IMR-90 (cell line): ENCODE results near the gene TEX35. TPM values are rescaled to one million over a fixed set of nuclear protein-coding genes. Genes with fewer than 3 reads are reported as not detected.

ENCODE experiments used
- ATAC-seq: fragments of 200-7000 bp; cut with Tn5 transposase; 2 replicates; pipeline ENCODE4 v1.9.1; 2020; ENCODE audit warnings: low read depth, mild to moderate bottlenecking, moderate library complexity
- BruUV-seq: library from RNA; stranded (reverse); fragments of 400-500 nt; replicated peaks from 2 replicates; lab custom pipeline; 2021; lab: Mats Ljungman, UMichigan
- CTCF ChIA-PET: fragments of 300-600 bp; formaldehyde crosslinking; extraction: SDS; loops from one replicate; lab custom pipeline; 2021; ENCODE audit warnings: antibody characterized with exemption; lab: Yijun Ruan, JAX
- POLR2A ChIA-PET: fragments of 300-600 bp; sonication (Branson Sonifier 250); formaldehyde crosslinking; loops from one replicate; lab custom pipeline; 2022; ENCODE audit warnings: antibody characterized with exemption; ENCODE audit not compliant: unreplicated experiment; lab: Charles Lee
- DNase-seq: peaks from one replicate; pipeline ENCODE4 v3.0.0; 2013
- H2AFZ ChIP-seq: replicated peaks from 2 replicates; pipeline ENCODE3; 2013; ENCODE audit warnings: low read length, mild to moderate bottlenecking; ENCODE audit not compliant: poor library complexity
- H2AK5ac ChIP-seq: 2 replicates; pipeline ENCODE4 v1.6.1; 2013; ENCODE audit warnings: low read depth, low read length, inconsistent platforms
- H2AK9ac ChIP-seq: replicated peaks from 2 replicates; pipeline ENCODE3; 2013; ENCODE audit warnings: mild to moderate bottlenecking, low read depth, low read length, moderate library complexity; ENCODE audit not compliant: poor library complexity
- H2BK120ac ChIP-seq: 2 replicates; pipeline ENCODE4 v1.6.1; 2013; ENCODE audit warnings: low read depth, low read length, inconsistent platforms
- H2BK15ac ChIP-seq: 3 replicates; pipeline ENCODE4 v1.6.1; 2013; ENCODE audit warnings: low read depth, low read length, inconsistent platforms
- H2BK20ac ChIP-seq: 2 replicates; pipeline ENCODE4 v1.6.1; 2013; ENCODE audit warnings: low read depth, mild to moderate bottlenecking, inconsistent platforms, low read length, moderate library complexity
- H2BK5ac ChIP-seq: 2 replicates; pipeline ENCODE4 v1.6.1; 2013; ENCODE audit warnings: mild to moderate bottlenecking, low read depth, low read length, inconsistent platforms; ENCODE audit not compliant: poor library complexity, severe bottlenecking
- H3K14ac ChIP-seq: replicated peaks from 2 replicates; pipeline ENCODE4 v1.6.1; 2013; ENCODE audit warnings: low read depth, low read length, inconsistent platforms
- H3K18ac ChIP-seq: 2 replicates; pipeline ENCODE4 v1.6.1; 2013; ENCODE audit warnings: low read depth, low read length, control low read depth
- H3K23ac ChIP-seq: 2 replicates; pipeline ENCODE4 v1.6.1; 2013; ENCODE audit warnings: low read depth, low read length, inconsistent platforms
- H3K27ac ChIP-seq: 2 replicates; pipeline ENCODE4 v1.5.1; 2013; ENCODE audit warnings: mild to moderate bottlenecking, control low read depth, low read length; ENCODE audit not compliant: insufficient read depth
- H3K27me3 ChIP-seq: 2 replicates; pipeline ENCODE4 v1.6.1; 2013; ENCODE audit warnings: low read length; ENCODE audit not compliant: control insufficient read depth, insufficient read depth
- H3K36me3 ChIP-seq: 2 replicates; pipeline ENCODE4 v1.6.1; 2013; ENCODE audit warnings: low read length, mixed read lengths; ENCODE audit not compliant: control insufficient read depth, insufficient read depth
- H3K4ac ChIP-seq: 2 replicates; pipeline ENCODE4 v1.6.1; 2013; ENCODE audit warnings: low read depth, low read length, inconsistent platforms
- H3K4me1 ChIP-seq: 2 replicates; pipeline ENCODE4 v1.6.1; 2013; ENCODE audit warnings: low read length, mixed read lengths; ENCODE audit not compliant: control insufficient read depth, insufficient read depth
- H3K4me2 ChIP-seq: 2 replicates; pipeline ENCODE4 v1.6.1; 2013; ENCODE audit warnings: low read depth, mild to moderate bottlenecking, control low read depth, low read length, moderate library complexity
- H3K4me3 ChIP-seq: 2 replicates; pipeline ENCODE4 v1.5.1; 2013; ENCODE audit warnings: low read depth, mild to moderate bottlenecking, control low read depth, low read length, moderate library complexity; ENCODE audit not compliant: insufficient read depth
- H3K56ac ChIP-seq: 2 replicates; pipeline ENCODE4 v1.6.1; 2013; ENCODE audit warnings: low read length, inconsistent platforms; ENCODE audit not compliant: insufficient read depth; ENCODE audit errors: extremely low read depth
- H3K79me1 ChIP-seq, 2 experiments: 2 replicates each; pipeline ENCODE4 v1.6.1; 2013; ENCODE audit warnings: low read length in 2 of 2, inconsistent platforms in 1 of 2, low read depth in 1 of 2
- H3K9ac ChIP-seq: 2 replicates; pipeline ENCODE4 v1.6.1; 2013; ENCODE audit warnings: low read depth, low read length, control low read depth
- H3K9me1 ChIP-seq: 2 replicates; pipeline ENCODE4 v1.6.1; 2013; ENCODE audit warnings: low read length, inconsistent platforms; ENCODE audit not compliant: insufficient read depth
- H3K9me3 ChIP-seq: 2 replicates; pipeline ENCODE4 v1.6.1; 2013; ENCODE audit warnings: low read length; ENCODE audit not compliant: control insufficient read depth, insufficient read depth
- H4K20me1 ChIP-seq: 2 replicates; pipeline ENCODE4 v1.6.1; 2013; ENCODE audit warnings: low read length, inconsistent platforms; ENCODE audit not compliant: insufficient read depth
- H4K5ac ChIP-seq: 2 replicates; pipeline ENCODE4 v1.6.1; 2013; ENCODE audit warnings: mild to moderate bottlenecking, low read depth, low read length, control low read depth
- H4K8ac ChIP-seq, 2 experiments: 2 replicates each; pipeline ENCODE4 v1.6.1; 2013; ENCODE audit warnings: low read depth in 2 of 2, low read length in 2 of 2, control low read depth in 1 of 2, inconsistent platforms in 1 of 2
- H4K91ac ChIP-seq: 2 replicates; pipeline ENCODE4 v1.6.1; 2013; ENCODE audit warnings: low read depth, low read length, inconsistent platforms; ENCODE audit not compliant: insufficient read depth
- BHLHE40 ChIP-seq: fragments of 150-350 bp; IDR thresholded peaks from 2 replicates; pipeline ENCODE4 v1.6.1; 2016; ENCODE audit warnings: mild to moderate bottlenecking, low read depth, low read length
- CEBPB ChIP-seq: IDR thresholded peaks from 2 replicates; pipeline ENCODE4 v1.6.1; 2012; ENCODE audit warnings: low read depth, low read length, improper control_type of control experiment
- CHD1 ChIP-seq: IDR thresholded peaks from 2 replicates; pipeline ENCODE4 v1.6.1; 2012; ENCODE audit warnings: low read depth, low read length, improper control_type of control experiment
- ELK1 ChIP-seq: fragments of 150-350 bp; IDR thresholded peaks from 2 replicates; pipeline ENCODE4 v1.6.1; 2016; ENCODE audit warnings: low read depth, mild to moderate bottlenecking, low read length, moderate library complexity, borderline replicate concordance
- FOS ChIP-seq: fragments of 150-350 bp; IDR thresholded peaks from 2 replicates; pipeline ENCODE4 v1.6.1; 2016; ENCODE audit warnings: low read depth, low read length
- MAFK ChIP-seq: IDR thresholded peaks from 2 replicates; pipeline ENCODE4 v1.6.1; 2012; ENCODE audit warnings: low read depth, low read length, improper control_type of control experiment
- MAZ ChIP-seq: IDR thresholded peaks from 2 replicates; pipeline ENCODE4 v1.6.1; 2012; ENCODE audit warnings: low read depth, mild to moderate bottlenecking, low read length, improper control_type of control experiment, moderate library complexity, borderline replicate concordance
- NFE2L2 ChIP-seq: fragments of 150-350 bp; IDR thresholded peaks from 2 replicates; pipeline ENCODE4 v1.6.1; 2016; ENCODE audit warnings: low read depth, mild to moderate bottlenecking, low read length
- POLR2A ChIP-seq: IDR thresholded peaks from 2 replicates; pipeline ENCODE4 v1.6.1; 2012; ENCODE audit warnings: mild to moderate bottlenecking, low read depth, low read length
- RAD21 ChIP-seq: IDR thresholded peaks from 2 replicates; pipeline ENCODE4 v1.6.1; 2012; ENCODE audit warnings: low read length, improper control_type of control experiment
- RCOR1 ChIP-seq: IDR thresholded peaks from 2 replicates; pipeline ENCODE4 v1.6.1; 2012; ENCODE audit warnings: mild to moderate bottlenecking, low read length, improper control_type of control experiment; ENCODE audit not compliant: insufficient replicate concordance
- RFX5 ChIP-seq: IDR thresholded peaks from 2 replicates; pipeline ENCODE4 v1.8.0; 2012; ENCODE audit warnings: low read depth, mild to moderate bottlenecking, low read length, moderate library complexity
- SMC3 ChIP-seq: fragments of 150-350 bp; IDR thresholded peaks from 2 replicates; pipeline ENCODE4 v1.6.1; 2016; ENCODE audit warnings: low read depth, mild to moderate bottlenecking, antibody characterized with exemption, low read length, moderate library complexity
- USF2 ChIP-seq: fragments of 150-350 bp; IDR thresholded peaks from 2 replicates; pipeline ENCODE4 v1.6.1; 2017; ENCODE audit warnings: mild to moderate bottlenecking, antibody characterized with exemption, low read length, low read depth
- WGBS, 2 experiments: methylation state at CpG; one replicate each; pipeline versions ENCODE4 v1.1.5 to v1.1.7; 2013; ENCODE audit warnings: missing lambda C conversion rate in 2 of 2; ENCODE audit not compliant: insufficient read length in 1 of 2; ENCODE audit errors: extremely low coverage in 2 of 2; 5-methylcytosine and 5-hydroxymethylcytosine counted together
- dilution Hi-C: fragments of 300-500 bp; cut with HindIII; formaldehyde crosslinking; loops from one replicate; pipeline ENCODE4 v1.14.3; 2018; ENCODE audit warnings: low sequenced_read_pairs; ENCODE audit not compliant: unreplicated experiment
- in situ Hi-C: fragments of 300-500 bp; cut with MboI; formaldehyde crosslinking; loops from 3 replicates; pipeline ENCODE4 v1.14.3; 2019; ENCODE audit warnings: low sequenced_read_pairs, inconsistent platforms, mixed read lengths
- intact Hi-C: fragments of 100-400 bp; cut with micrococcal nuclease; formaldehyde crosslinking; loops from 2 replicates; pipeline ENCODE4 v1.10.0; 2022
- polyA plus RNA-seq, 3 experiments: library from polyadenylated mRNA; depleted of rRNA; stranded (reverse); fragments of >200 nt; gene quantifications; 2 replicates each; pipeline ENCODE4 v1.2.3, GENCODE V29; 2012; ENCODE audit warnings: low replicate concordance in 1 of 3
- total RNA-seq: library from RNA; depleted of rRNA; stranded (reverse); fragments of >200 nt; gene quantifications from 2 replicates; pipeline ENCODE4 v1.2.3, GENCODE V29; 2012

TEX35 gene
- total and polyA plus RNA-seq, 2 of the 4 experiments (the other 2 are of a cell fraction) = 0.05 TPM; not detected in 1

- Histone ChIP-seq H3K79me1 (peaks cover 0 to 14% of the 10 kb centered on the region in 2 experiments; a peak in 2 of 4 replicates), H3K27me3 (no peaks in the 10 kb centered on the region), H3K27ac (peak overlapping the region; percentile 64), H3K4ac (peak overlapping the region; percentile 94), H2AFZ (peak overlapping the region; percentile 70), H3K4me3 (no peak overlapping the region), H3K18ac (peak overlapping the region; percentile 74), H2AK9ac (peak overlapping the region; percentile 89), H3K14ac (peak overlapping the region; percentile 88), H3K56ac (peak overlapping the region; percentile 21; the same call in 1 of the 2 replicates), H3K4me2 (peak overlapping the region; percentile 9; the same call in 1 of the 2 replicates), H3K23ac (peak overlapping the region; percentile 62), H3K9me1 (peaks cover 37% of the 10 kb centered on the region), H3K36me3 (no peaks in the 10 kb centered on the region), H2AK5ac (peak overlapping the region; percentile 99), H4K91ac (peak overlapping the region; percentile 93), H2BK20ac (peak overlapping the region; percentile 94), H3K9me3 (no peaks in the 10 kb centered on the region), H2BK120ac (peak overlapping the region; percentile 94), H4K8ac (peak overlapping the region; percentile 27 to 91), H3K9ac (no peak overlapping the region), H2BK5ac (peak overlapping the region; percentile 83), H4K20me1 (peaks cover 4% of the 10 kb centered on the region; the same call in 1 of the 2 replicates), H4K5ac (peak overlapping the region; percentile 37), H3K4me1 (peaks cover 43% of the 10 kb centered on the region), H2BK15ac (peak overlapping the region; percentile 60; the same call in 2 of the 3 replicates)
- CTCF ChIA-PET = interaction anchor here (0.7 to 2.9 kb wide), 4 partner anchors 196 to 530 kb away, joined by 3 to 12 read pairs (median 6); no protein-coding TSS in a partner anchor
- POLR2A ChIA-PET = no interaction called here
- DNase-seq (peak; percentile 88), ATAC-seq (peak; percentile 30)
- dilution Hi-C loops (no loop called here), intact Hi-C loops (no loop called here), in situ Hi-C loops (loop anchor here (10.0 kb wide), 1 partner anchor 826 kb away; the partner anchor contains the start of gene AXDND1)
- WGBS, 2 experiments = 20% methylated on average over 1 of the region's 9 CpGs; no CpG with 5 or more reads in 1 of the 2 experiments
- BruUV-seq = no TSS peak
- TF ChIP-seq BHLHE40 (0 out of 2 replicates have a peak, but pooled peaks have one; percentile 20), USF2 (no peak), CHD1 (no peak), RFX5 (no peak), RAD21 (no peak), CEBPB (0 out of 2 replicates have a peak, but pooled peaks have one; percentile 16), SMC3 (no peak), NFE2L2 (no peak), FOS (peak; percentile 74), ELK1 (no peak), RCOR1 (no peak), MAFK (0 out of 2 replicates have a peak, but pooled peaks have one; percentile 6), POLR2A (no peak), MAZ (peak; percentile 46; the same call in 1 of the 2 replicates)
Measured at GRCh38 chr1:178538192-178538916, 25.4 kb downstream of the TEX35 start.
